Thoracic aorta (tissue), 2 donors: Measurements from ENCODE around the gene DNAJC1. TPM values are rescaled to one million over a fixed set of nuclear protein-coding genes. Genes with fewer than 3 reads are reported as not detected.

Experiments used
- ATAC-seq: fragments of 150-250 bp; one replicate; pipeline ENCODE4 v1.8.0; 2017; ENCODE audit warnings: low read depth; ENCODE audit not compliant: insufficient number of reproducible peaks, low FRiP score
- DNase-seq: peaks from one replicate; pipeline ENCODE4 v3.0.0-alpha.2; 2020; ENCODE audit warnings: low spot score
- H3K27ac ChIP-seq, 2 donors: fragments of 200-600 bp; sonication (generic); 1 replicate in 1 of 2; 2 replicates in 1 of 2; pipeline ENCODE4 v1.5.1; 2016; ENCODE audit warnings: mild to moderate bottlenecking in 2 of 2, moderate library complexity in 2 of 2
- H3K27me3 ChIP-seq: fragments of 200-600 bp; sonication (generic); replicated peaks from 2 replicates; pipeline ENCODE4 v1.6.0; 2016; ENCODE audit warnings: mild to moderate bottlenecking; ENCODE audit not compliant: insufficient read depth
- H3K36me3 ChIP-seq: fragments of 200-600 bp; sonication (generic); one replicate; pipeline ENCODE4 v1.5.1; 2016
- H3K4me1 ChIP-seq, 2 donors: fragments of 200-600 bp; sonication (generic); 1 replicate in 1 of 2; 2 replicates in 1 of 2; pipeline versions ENCODE4 v1.5.1 to v1.6.0; 2016; ENCODE audit warnings: low read depth in 2 of 2, mild to moderate bottlenecking in 1 of 2; ENCODE audit not compliant: control insufficient read depth in 1 of 2
- H3K4me3 ChIP-seq: fragments of 200-600 bp; sonication (generic); 2 replicates; pipeline ENCODE4 v1.5.1; 2016; ENCODE audit warnings: mild to moderate bottlenecking
- H3K9me3 ChIP-seq: fragments of 200-600 bp; sonication (generic); 2 replicates; pipeline ENCODE4 v1.5.1; 2016
- total RNA-seq, 2 donors: library from RNA; depleted of rRNA; stranded (reverse); fragments of >200 nt; gene quantifications; one replicate each; pipeline versions ENCODE4 v1.1.0 to v1.2.3, GENCODE V29; 2016
- TF ChIP-seq, protein P1 (sequence below): fragments of 200-600 bp; sonication (generic); IDR thresholded peaks from one replicate; pipeline ENCODE4 v1.5.1; 2019; ENCODE audit warnings: antibody characterized with exemption

DNAJC1 gene
- total RNA-seq, 2 donors from 2014 or later = 63.1 to 156 TPM

DNA sequence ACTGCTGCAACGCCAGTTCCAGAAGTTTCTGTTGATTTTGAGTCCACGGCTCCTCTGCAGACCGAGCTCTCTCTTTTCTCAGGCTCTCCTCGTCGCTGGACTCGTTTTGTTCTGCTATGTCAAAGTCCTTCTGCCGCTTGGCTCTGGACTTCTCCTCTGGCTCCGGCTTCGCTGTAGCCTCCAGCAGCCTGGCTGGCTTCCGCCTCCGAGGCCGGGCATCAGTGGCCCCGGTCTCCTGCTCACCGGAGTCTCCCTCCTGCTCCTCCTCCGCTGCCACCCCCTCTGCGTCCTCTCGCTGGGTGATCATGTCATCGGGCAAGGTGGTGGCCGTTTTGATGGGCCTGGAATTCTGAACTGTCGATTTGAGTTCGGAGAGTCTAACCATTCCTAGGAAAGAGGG lies 244.3 kb downstream of the DNAJC1 start:
- no peak overlapping the region for H3K27ac ChIP-seq
- H3K4me1 ChIP-seq = no peaks in the 10 kb centered on the region
- DNase-seq (no peak), ATAC-seq (no peak)
- H3K4me3 ChIP-seq = no peak overlapping the region
- TF ChIP-seq, protein P1, sequence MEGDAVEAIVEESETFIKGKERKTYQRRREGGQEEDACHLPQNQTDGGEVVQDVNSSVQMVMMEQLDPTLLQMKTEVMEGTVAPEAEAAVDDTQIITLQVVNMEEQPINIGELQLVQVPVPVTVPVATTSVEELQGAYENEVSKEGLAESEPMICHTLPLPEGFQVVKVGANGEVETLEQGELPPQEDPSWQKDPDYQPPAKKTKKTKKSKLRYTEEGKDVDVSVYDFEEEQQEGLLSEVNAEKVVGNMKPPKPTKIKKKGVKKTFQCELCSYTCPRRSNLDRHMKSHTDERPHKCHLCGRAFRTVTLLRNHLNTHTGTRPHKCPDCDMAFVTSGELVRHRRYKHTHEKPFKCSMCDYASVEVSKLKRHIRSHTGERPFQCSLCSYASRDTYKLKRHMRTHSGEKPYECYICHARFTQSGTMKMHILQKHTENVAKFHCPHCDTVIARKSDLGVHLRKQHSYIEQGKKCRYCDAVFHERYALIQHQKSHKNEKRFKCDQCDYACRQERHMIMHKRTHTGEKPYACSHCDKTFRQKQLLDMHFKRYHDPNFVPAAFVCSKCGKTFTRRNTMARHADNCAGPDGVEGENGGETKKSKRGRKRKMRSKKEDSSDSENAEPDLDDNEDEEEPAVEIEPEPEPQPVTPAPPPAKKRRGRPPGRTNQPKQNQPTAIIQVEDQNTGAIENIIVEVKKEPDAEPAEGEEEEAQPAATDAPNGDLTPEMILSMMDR = no peak
- no peaks in the 10 kb centered on the region for H3K9me3 ChIP-seq
- peaks cover 9% of the 10 kb centered on the region for H3K36me3 ChIP-seq
- no peaks in the 10 kb centered on the region for H3K27me3 ChIP-seq

DNA sequence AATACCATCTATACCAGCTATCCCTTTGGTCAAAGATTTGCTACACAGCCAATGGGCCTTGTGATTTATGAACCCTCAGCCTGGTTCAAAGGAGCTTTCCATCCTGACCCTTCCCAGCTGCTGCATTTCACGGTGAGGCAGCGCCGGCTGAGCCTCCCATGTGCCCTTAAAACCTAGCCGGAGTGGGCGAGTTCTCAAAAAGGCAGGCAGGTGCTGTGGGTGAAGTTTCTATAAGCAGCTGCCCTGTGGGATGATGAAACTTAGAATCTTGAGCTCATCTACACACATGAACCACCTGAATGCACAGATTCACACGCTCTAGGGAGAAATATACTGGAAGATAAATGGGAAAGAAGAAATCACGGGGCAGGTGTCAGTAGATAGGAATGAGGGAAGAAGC lies 244.8 kb downstream of the DNAJC1 start:
- H3K27ac ChIP-seq = no peak overlapping the region
- DNase-seq (no peak), ATAC-seq (no peak)
- no peaks in the 10 kb centered on the region for H3K27me3 ChIP-seq
- TF ChIP-seq, protein P1 = no peak
- H3K4me1 ChIP-seq = no peaks in the 10 kb centered on the region
- no peaks in the 10 kb centered on the region for H3K9me3 ChIP-seq
- H3K36me3 ChIP-seq = peaks cover 9% of the 10 kb centered on the region
- no peak overlapping the region for H3K4me3 ChIP-seq

DNA sequence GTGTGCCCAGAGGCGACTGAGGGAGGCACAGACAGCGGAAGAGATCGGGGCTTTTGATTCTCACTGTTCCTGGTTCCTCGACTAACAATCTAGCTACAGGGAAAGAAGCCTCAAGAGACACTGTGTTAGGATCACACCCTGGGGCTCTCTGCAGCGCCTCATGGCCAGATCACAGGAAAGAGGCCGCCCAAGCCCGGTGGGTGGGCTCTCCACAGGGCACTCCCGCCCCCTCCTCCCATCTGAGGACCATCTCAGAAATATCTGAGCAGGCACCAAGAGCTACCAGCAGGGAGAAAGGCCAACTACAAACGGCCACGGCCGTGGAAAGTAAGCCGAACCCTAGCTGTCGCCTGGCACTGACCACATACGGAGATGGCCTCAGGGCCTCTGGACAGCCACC lies 245.3 kb downstream of the DNAJC1 start:
- no peak overlapping the region for H3K4me3 ChIP-seq
- no peaks in the 10 kb centered on the region for H3K27me3 ChIP-seq
- no peaks in the 10 kb centered on the region for H3K9me3 ChIP-seq
- peaks cover 9% of the 10 kb centered on the region for H3K36me3 ChIP-seq
- DNase-seq (no peak), ATAC-seq (no peak)
- TF ChIP-seq, protein P1 = no peak
- no peaks in the 10 kb centered on the region for H3K4me1 ChIP-seq
- no peak overlapping the region for H3K27ac ChIP-seq

DNA sequence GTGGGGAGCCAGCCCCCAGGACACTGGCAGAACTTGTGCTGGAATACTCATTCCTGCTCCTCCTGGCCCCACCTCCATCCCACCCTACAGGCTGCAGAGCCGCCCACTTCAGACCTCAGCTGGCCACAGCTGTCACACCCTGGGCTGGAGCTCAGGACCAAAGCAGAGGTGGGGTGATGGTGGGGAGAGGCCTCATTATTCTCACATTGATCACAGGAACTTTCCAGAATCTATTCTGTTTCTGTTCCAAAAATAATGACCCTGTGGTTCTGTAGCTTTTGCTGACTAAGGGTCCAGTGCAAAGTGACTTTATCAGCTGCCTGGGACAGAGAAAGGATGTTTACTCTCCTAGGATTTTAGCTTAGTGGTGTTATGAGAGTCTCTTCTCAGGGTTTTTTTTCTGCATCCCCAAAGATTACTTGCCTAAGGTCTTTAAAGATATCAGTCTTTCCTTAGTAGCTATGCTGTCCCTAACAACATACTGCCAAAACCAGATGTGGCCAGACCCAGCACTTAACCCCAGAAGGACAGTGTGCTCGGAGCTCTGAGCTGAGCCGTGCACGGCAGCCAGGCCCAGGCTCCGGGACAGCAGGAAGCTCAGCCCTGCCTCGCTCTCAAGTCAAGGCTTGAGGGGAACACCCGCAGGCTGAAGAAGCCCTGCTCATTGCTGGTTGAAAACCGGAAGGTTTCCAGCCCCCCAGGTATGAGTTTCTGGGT lies 246.2 kb downstream of the DNAJC1 start:
- TF ChIP-seq, protein P1 = no peak
- H3K27me3 ChIP-seq = no peaks in the 10 kb centered on the region
- H3K9me3 ChIP-seq = no peaks in the 10 kb centered on the region
- H3K4me3 ChIP-seq = no peak overlapping the region
- peaks cover 9% of the 10 kb centered on the region for H3K36me3 ChIP-seq
- ATAC-seq (no peak), DNase-seq (no peak)
- H3K4me1 ChIP-seq = no peaks in the 10 kb centered on the region
- no peak overlapping the region for H3K27ac ChIP-seq

DNA sequence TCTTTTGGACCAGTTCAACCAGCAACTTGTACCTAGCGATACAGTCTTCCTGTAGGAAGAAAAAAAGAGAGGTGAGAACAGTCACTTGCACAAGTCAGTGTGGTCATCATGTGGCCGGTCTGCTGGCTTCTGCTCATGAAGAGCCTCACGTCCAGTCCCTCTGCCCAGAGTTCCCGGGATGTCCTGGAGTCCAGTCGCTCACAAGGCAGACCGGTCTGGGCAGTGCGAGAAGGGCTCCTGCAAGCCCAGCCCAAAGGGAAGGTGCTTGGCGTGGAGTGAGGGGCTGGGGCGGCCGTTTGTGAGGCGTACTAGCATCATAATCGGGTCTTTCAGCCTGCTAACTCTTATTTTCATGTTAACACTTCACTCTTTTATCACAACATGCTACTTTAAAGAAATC lies 246.8 kb downstream of the DNAJC1 start:
- no peak for ATAC-seq
- Histone ChIP-seq H3K36me3 (peaks cover 9% of the 10 kb centered on the region), H3K27me3 (no peaks in the 10 kb centered on the region), H3K9me3 (no peaks in the 10 kb centered on the region), H3K27ac (no peak overlapping the region), H3K4me1 (no peaks in the 10 kb centered on the region), H3K4me3 (no peak overlapping the region)
- TF ChIP-seq, protein P1 = no peak
- no peak for DNase-seq
